ENCODE measurements around the gene LIPN.

DNA sequence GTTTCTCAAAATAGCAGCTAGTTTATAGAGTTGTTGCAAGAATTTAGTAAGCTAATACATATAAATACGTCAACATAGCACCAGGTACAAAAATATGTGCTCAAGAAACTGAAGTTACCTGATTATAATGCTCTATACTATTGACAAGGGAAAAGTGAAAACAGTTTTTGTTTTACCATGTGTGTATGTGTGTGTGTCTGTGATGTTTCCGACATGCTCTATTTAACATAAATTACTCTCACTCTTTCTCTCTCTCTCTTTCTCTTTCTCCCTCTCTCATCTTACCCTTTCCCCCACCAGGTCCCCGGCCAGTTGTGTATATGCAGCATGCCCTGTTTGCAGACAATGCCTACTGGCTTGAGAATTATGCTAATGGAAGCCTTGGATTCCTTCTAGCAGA, 4.3 kb downstream of the LIPN start:
- TF ChIP-seq, protein P1, sequence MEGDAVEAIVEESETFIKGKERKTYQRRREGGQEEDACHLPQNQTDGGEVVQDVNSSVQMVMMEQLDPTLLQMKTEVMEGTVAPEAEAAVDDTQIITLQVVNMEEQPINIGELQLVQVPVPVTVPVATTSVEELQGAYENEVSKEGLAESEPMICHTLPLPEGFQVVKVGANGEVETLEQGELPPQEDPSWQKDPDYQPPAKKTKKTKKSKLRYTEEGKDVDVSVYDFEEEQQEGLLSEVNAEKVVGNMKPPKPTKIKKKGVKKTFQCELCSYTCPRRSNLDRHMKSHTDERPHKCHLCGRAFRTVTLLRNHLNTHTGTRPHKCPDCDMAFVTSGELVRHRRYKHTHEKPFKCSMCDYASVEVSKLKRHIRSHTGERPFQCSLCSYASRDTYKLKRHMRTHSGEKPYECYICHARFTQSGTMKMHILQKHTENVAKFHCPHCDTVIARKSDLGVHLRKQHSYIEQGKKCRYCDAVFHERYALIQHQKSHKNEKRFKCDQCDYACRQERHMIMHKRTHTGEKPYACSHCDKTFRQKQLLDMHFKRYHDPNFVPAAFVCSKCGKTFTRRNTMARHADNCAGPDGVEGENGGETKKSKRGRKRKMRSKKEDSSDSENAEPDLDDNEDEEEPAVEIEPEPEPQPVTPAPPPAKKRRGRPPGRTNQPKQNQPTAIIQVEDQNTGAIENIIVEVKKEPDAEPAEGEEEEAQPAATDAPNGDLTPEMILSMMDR (IDR thresholded peaks at IDR 0.05 in 8 of 11, conservative IDR thresholded peaks at IDR 0.05 in 3 of 11), result no peak
- TF ChIP-seq POLR2AphosphoS5 (IDR thresholded peaks at IDR 0.05), result no peak
- TF ChIP-seq POLR2A (IDR thresholded peaks at IDR 0.05), result no peak
